Muscle of leg (tissue), 11 donors: ENCODE measurements around the gene KRT33A. TPM values are rescaled to one million over a fixed set of nuclear protein-coding genes. Genes with fewer than 3 reads are reported as not detected.

ENCODE experiments used
- DNase-seq: peaks from one replicate; pipeline ENCODE4 v3.0.0; 2013
- H3K27ac ChIP-seq: one replicate; pipeline ENCODE4 v1.5.1; 2013; ENCODE audit warnings: mild to moderate bottlenecking, low read length, control low read depth
- H3K27me3 ChIP-seq: one replicate; pipeline ENCODE4 v1.6.1; 2013; ENCODE audit warnings: low read length; ENCODE audit not compliant: control insufficient read depth, insufficient read depth
- H3K36me3 ChIP-seq: one replicate; pipeline ENCODE4 v1.6.1; 2013; ENCODE audit warnings: low read length; ENCODE audit not compliant: control insufficient read depth, insufficient read depth
- H3K4me1 ChIP-seq: one replicate; pipeline ENCODE4 v1.6.1; 2013; ENCODE audit warnings: low read length; ENCODE audit not compliant: control insufficient read depth, insufficient read depth
- H3K4me3 ChIP-seq: one replicate; pipeline ENCODE4 v1.5.1; 2013; ENCODE audit warnings: low read length, control low read depth
- H3K9me3 ChIP-seq: replicated peaks from 2 replicates; pipeline ENCODE4 v1.6.1; 2013; ENCODE audit warnings: low read depth, low read length; ENCODE audit not compliant: control insufficient read depth
- WGBS: methylation state at CpG from one replicate; pipeline ENCODE4 v1.1.5; 2013; ENCODE audit warnings: missing lambda C conversion rate; ENCODE audit not compliant: insufficient coverage; 5-methylcytosine and 5-hydroxymethylcytosine counted together
- polyA plus RNA-seq, 8 donors: library from polyadenylated mRNA; unstranded; fragments of 120-200 nt; gene quantifications; one replicate each; pipeline versions ENCODE4 v1.2.1 to v1.2.3, GENCODE V29; 2013; ENCODE audit warnings: inconsistent platforms in 1 of 8, low replicate concordance in 1 of 8; ENCODE audit not compliant: insufficient read length in 8 of 8, insufficient read depth in 1 of 8
- total RNA-seq: library from RNA; stranded (reverse); fragments of 120-200 nt; gene quantifications from one replicate; pipeline ENCODE4 v1.2.4, GENCODE V29; 2013

Gene KRT33A
- total and polyA plus RNA-seq, 9 donors, result not detected

DNA sequence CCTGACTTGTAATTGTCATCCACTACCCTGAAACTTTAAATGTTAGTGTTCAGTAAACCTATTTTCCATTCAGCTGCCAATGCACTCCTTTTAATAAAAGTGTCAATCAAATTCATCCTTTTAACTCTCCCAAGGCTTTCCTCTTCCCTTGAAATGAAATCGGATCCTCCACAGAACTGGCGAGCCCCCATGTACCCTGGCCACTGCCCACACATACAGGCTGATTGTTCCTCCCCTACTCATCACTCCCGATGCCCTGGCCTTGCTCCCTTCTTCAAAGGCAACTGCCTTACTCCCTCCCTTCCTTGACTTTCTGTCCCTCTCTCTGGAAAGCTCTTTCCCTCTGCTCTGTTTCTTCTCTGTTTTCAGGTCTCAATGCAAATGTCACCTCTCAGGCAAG lies 7.6 kb downstream of the KRT33A start:
- Histone ChIP-seq H3K9me3 (peaks cover 2% of the 10 kb centered on the region), H3K27me3 (peaks cover 4% of the 10 kb centered on the region), H3K4me1 (no peaks in the 10 kb centered on the region), H3K27ac (no peak overlapping the region), H3K4me3 (no peak overlapping the region), H3K36me3 (no peaks in the 10 kb centered on the region)
- DNase-seq, result no peak
- 50% methylated on average over 3 of the region's 3 CpGs for WGBS

DNA sequence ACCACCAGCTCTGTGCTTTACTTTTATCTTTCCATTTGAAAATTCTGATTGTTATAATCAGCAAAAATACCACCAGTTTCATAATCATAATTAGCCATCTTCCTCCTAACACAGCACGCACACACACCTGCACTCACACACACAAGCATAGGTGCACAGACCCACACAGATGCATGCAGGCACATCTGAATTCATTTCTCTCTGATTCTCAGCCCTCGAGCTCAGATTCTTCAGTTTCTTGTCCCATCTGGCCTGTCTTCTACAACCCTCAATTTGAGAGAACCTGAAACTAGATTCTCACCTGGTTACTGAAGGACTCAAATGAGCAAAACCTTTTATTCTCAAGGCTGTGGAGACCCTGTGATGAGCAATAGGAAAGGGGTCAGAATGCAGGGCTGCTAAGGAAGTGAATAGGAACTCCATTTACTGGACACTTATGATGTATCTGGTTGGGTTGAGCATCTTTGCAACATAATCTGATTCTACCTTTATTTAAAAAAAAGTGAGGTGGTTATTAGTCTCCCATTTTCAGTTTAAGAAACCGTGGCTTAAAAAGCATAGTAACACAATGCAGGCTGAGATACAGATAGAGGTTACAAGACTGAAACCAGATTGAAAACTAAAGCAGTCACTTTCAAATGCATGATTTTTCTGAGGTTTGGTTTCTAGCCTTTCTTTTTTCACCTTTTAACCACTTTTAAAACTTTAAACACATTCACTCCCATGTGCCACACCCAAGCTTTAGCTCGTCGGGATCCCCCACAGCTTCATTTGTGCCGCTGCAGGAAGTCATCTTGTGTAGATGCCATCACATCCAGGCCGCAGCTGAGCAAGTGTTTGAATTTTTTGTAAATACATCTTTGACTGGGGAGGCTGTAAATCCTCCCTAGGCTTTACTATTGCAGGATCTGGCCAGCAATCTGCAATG lies 9.4 kb downstream of the KRT33A start:
- 71% methylated on average over 1 of the region's 7 CpGs for WGBS
- Histone ChIP-seq H3K36me3 (no peaks in the 10 kb centered on the region), H3K9me3 (peaks cover 2% of the 10 kb centered on the region), H3K27ac (no peak overlapping the region), H3K4me3 (no peak overlapping the region), H3K4me1 (no peaks in the 10 kb centered on the region), H3K27me3 (peaks cover 4% of the 10 kb centered on the region)
- no peak for DNase-seq

DNA sequence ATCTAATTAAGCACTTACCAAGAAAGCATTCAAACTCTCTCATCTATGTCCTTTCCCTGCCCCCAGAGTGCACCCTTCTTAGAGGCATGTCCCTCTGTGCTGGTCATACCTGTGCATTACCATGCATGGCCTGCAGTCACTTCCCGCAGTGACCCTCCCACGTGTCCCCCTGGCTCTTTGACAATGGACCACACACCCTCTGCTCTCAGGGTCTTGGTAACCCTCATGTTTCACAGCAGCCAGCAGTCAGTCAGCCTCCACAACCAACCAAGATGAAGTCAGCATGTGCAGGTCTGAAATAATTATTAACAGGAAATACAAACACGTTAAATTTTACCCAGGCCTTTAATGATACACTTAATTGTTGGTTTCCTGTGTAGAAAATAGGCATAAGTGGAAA lies 10.1 kb downstream of the KRT33A start:
- WGBS, result no CpG with 5 or more reads among the region's 3 CpGs

DNA sequence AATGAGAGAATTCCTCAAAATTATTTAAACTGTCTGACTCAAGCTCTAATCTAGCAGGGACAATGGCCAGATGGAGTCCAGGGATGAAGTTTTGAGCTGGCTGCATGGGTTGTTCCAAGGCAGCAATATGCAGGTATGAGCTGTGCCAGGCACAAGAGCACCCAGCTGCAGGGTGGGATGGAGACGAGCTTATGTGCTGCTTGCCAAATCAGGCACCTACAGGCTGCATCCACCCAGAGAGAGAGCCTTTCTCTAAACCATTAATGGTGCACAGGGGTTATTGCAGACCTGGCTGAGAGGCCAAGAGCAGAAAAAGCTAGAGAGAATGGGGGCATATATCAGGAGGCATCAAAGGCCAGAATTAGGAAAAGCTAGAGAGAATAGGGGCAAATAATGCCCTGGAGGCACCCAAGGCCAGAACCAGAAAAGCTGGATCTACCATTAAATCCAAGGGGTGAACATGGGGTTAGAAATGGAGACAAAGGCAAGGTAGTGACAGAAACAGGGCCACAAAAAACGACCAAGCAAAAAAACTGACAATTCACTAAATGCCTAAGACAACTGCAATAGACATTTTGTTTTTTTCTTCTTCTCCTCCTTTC lies 11.0 kb downstream of the KRT33A start:
- H3K27ac ChIP-seq, result no peak overlapping the region
- no peak for DNase-seq

More for the DNA sequence above, 10.1 kb downstream of the KRT33A start:
- no peaks in the 10 kb centered on the region for H3K4me1 ChIP-seq
- DNase-seq, result no peak
- peaks cover 2% of the 10 kb centered on the region for H3K9me3 ChIP-seq
- no peak overlapping the region for H3K27ac ChIP-seq
- H3K36me3 ChIP-seq, result no peaks in the 10 kb centered on the region
- H3K27me3 ChIP-seq, result peaks cover 4% of the 10 kb centered on the region
- no peak overlapping the region for H3K4me3 ChIP-seq

DNA sequence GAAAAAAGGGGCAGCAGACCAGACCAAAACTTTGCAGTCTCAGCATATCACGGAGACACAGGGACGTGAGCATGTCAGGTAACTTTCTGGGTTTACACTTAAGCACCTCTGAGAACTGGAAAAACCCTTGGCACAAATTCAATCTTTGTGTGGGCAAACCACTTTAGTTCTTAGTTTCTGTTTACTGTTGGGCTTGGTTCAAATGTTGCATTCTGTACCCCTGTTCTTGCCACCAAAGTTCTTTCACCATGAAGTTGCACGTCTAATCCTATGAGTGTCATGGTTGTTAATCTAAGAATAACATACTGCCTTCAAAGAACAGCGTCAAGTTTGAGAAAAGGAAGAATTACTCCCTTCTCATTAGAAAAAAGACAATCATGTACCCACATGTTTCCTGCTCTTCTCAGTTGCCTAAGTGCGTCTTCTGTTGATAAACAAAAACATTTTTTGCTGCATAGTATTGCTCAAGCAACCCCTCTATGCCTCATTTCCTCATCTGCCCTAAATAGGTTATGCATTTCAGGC lies 11.6 kb downstream of the KRT33A start:
- Histone ChIP-seq H3K4me3 (no peak overlapping the region), H3K36me3 (no peaks in the 10 kb centered on the region), H3K27ac (no peak overlapping the region), H3K4me1 (no peaks in the 10 kb centered on the region), H3K9me3 (peaks cover 2% of the 10 kb centered on the region), H3K27me3 (peaks cover 4% of the 10 kb centered on the region)
- no peak for DNase-seq
- 60% methylated on average over 1 of the region's 5 CpGs for WGBS

More for the DNA sequence above, 11.0 kb downstream of the KRT33A start:
- Histone ChIP-seq H3K9me3 (peaks cover 2% of the 10 kb centered on the region), H3K36me3 (no peaks in the 10 kb centered on the region), H3K27me3 (peaks cover 4% of the 10 kb centered on the region), H3K4me1 (no peaks in the 10 kb centered on the region), H3K4me3 (no peak overlapping the region)
- WGBS, result 30% methylated on average over 2 of the region's 2 CpGs

DNA sequence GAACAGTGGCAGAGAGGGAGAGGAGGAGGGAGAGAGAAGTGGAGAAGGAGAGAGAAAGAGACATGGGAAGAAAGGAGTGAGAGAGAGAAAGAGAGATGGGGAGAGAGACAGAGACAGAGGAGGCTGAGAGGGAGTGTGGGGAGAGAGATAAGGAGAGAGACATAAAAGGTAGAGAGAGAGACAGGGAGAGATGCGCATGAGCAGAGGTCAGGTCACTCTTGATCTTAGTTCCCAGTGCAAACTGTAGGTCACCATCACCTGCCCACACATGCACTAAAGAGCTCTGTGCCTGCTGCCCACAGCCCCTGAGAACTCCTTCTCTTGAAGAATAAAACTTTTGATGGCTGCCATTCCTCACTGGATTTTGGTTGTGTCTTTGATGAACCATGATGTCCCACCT lies 14.9 kb downstream of the KRT33A start:
- H3K27me3 ChIP-seq, result peaks cover 4% of the 10 kb centered on the region
- no peak overlapping the region for H3K4me3 ChIP-seq
- DNase-seq, result no peak
- H3K9me3 ChIP-seq, result no peaks in the 10 kb centered on the region
- WGBS, result no CpG with 5 or more reads among the region's 1 CpG
- no peaks in the 10 kb centered on the region for H3K4me1 ChIP-seq
- H3K36me3 ChIP-seq, result no peaks in the 10 kb centered on the region
- no peak overlapping the region for H3K27ac ChIP-seq

DNA sequence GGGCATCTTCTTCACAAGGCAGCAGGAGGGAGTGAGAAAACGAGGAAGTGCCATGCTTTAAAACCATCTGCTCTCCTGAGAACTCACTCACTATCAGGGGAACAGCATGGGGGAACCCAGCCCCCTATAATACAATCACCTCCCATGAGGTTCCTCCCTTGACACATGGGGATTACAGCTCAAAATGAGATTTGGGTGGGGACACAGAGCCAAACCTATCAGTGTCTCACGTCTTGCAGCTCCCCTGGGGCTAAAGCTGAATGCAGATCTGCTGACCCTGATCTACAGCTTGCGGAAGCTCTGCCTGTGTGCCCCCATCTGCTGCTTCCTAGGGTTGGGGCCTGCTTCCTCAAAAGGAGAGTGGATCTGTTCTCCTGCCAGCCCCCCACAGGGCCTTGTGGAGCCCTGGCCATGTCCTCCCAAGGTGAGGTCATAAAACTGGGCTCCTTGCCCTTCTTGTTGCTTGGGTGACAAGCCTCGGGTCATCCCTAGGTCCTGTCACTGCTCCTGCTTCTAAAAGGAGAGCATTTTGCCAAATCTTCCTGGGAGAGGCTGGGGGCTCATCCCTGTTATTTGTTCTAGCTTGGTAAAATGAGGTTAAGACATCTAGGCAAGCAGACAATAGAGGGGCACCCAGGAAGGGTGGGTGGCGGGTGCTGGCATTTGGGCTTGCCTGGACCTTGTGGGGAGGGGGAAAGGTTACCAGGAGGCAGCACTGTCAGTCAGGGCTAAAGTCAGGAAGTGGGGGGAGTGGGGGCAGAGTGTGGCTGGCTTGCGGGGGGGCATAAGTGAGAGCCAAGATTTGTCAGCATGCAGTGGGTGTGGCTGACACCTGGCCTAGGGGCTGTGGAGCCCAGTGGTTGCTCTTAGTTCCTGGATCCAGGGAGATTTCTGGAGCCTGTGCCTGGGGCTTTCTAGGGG lies 16.0 kb downstream of the KRT33A start:
- H3K4me3 ChIP-seq, result no peak overlapping the region
- no peaks in the 10 kb centered on the region for H3K36me3 ChIP-seq
- peaks cover 2% of the 10 kb centered on the region for H3K27me3 ChIP-seq
- WGBS, result 69% methylated on average over 5 of the region's 6 CpGs
- no peaks in the 10 kb centered on the region for H3K4me1 ChIP-seq
- no peaks in the 10 kb centered on the region for H3K9me3 ChIP-seq
- no peak overlapping the region for H3K27ac ChIP-seq
- no peak for DNase-seq

DNA sequence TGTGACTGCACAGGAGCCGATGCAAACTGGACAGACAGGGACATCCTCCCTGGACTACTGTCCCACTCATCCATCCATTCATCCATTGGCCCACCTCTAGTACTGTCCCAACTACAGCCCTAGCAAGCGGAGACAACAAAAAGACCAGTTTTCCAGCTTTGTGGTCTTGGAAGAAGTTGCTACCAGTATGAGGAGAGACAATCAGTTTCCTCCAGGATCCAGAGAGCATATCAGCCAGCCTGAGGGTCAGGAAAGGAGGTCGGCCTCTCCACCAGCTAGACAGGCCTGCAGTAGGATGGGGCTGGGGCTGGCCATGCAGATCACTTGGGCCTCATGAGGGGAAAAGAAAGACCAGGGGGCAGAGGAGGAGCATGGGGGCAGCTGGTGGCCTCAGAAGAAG lies 16.8 kb downstream of the KRT33A start:
- no peak overlapping the region for H3K4me3 ChIP-seq
- 88% methylated on average over 3 of the region's 3 CpGs for WGBS
- H3K27me3 ChIP-seq, result no peaks in the 10 kb centered on the region

DNA sequence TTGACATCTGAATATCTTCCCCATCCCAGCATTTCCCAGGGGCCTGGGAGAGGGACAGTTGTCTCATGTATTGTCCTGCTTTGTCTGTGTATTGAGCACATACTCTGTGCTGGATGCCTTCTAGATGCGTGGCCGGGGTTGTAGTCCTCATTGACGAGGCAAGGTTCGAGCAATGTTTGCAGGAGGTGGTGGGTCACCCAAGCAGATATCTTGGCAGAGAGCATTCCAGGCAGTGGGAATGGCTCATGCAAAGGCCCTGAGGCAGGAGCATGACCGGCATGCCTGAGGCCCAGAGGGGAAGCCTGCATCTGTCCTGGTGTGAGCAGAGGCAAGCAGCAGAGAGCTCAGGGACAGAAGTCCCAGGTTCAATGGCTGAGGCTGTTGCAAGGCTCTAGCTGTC lies 17.5 kb downstream of the KRT33A start:
- no peaks in the 10 kb centered on the region for H3K4me1 ChIP-seq
- H3K36me3 ChIP-seq, result no peaks in the 10 kb centered on the region
- 93% methylated on average over 5 of the region's 5 CpGs for WGBS
- DNase-seq, result no peak
- no peak overlapping the region for H3K4me3 ChIP-seq
- H3K27me3 ChIP-seq, result no peaks in the 10 kb centered on the region
- H3K9me3 ChIP-seq, result no peaks in the 10 kb centered on the region
- no peak overlapping the region for H3K27ac ChIP-seq

More for the DNA sequence above, 16.8 kb downstream of the KRT33A start:
- Histone ChIP-seq H3K9me3 (no peaks in the 10 kb centered on the region), H3K27ac (no peak overlapping the region), H3K36me3 (no peaks in the 10 kb centered on the region), H3K4me1 (no peaks in the 10 kb centered on the region)
- DNase-seq, result no peak
